AG04450 (cell line): ENCODE data around the gene SSBP1. TPM values are rescaled to one million over a fixed set of nuclear protein-coding genes. Genes with fewer than 3 reads are reported as not detected.

ENCODE experiments used
- CTCF ChIA-PET: fragments of 300-600, 350-600 bp; formaldehyde crosslinking; extraction: SDS; loops from one replicate; lab custom pipeline; 2022; ENCODE audit warnings: antibody characterized with exemption, inconsistent platforms; lab: Charles Lee
- POLR2A ChIA-PET: fragments of 350-600 bp; formaldehyde crosslinking; extraction: SDS; loops from one replicate; lab custom pipeline; 2021; ENCODE audit warnings: antibody characterized with exemption, inconsistent platforms; lab: Yijun Ruan, JAX
- DNase-seq: peaks from one replicate; pipeline ENCODE4 v3.0.0-alpha.2; 2011; ENCODE audit warnings: low read depth, low spot score
- H3K27ac ChIP-seq: one replicate; pipeline ENCODE4 v1.5.1; 2012; ENCODE audit warnings: low read depth, low read length, control low read depth
- H3K27me3 ChIP-seq: one replicate; pipeline ENCODE4 v1.6.0; 2012; ENCODE audit warnings: low read length; ENCODE audit not compliant: control insufficient read depth, insufficient read depth
- H3K4me3 ChIP-seq: 2 replicates; pipeline ENCODE4 v1.5.1; 2011; ENCODE audit warnings: mild to moderate bottlenecking, low read depth, low read length, control low read depth
- H3K9me3 ChIP-seq: 2 replicates; pipeline ENCODE4 v1.5.1; 2012; ENCODE audit warnings: low read length; ENCODE audit not compliant: control insufficient read depth, insufficient read depth
- polyA plus RNA-seq: library from polyadenylated mRNA; depleted of rRNA; stranded (reverse); fragments of >200 nt; gene quantifications from 2 replicates; pipeline ENCODE4 v1.2.3, GENCODE V29; 2011
- TF ChIP-seq, protein P1 (sequence below): IDR thresholded peaks from 2 replicates; pipeline ENCODE4 v1.5.1; 2011; ENCODE audit warnings: low read depth, low read length, control low read depth, inconsistent platforms

SSBP1 gene
- polyA plus RNA-seq, 1 experiment = 212 TPM

DNA sequence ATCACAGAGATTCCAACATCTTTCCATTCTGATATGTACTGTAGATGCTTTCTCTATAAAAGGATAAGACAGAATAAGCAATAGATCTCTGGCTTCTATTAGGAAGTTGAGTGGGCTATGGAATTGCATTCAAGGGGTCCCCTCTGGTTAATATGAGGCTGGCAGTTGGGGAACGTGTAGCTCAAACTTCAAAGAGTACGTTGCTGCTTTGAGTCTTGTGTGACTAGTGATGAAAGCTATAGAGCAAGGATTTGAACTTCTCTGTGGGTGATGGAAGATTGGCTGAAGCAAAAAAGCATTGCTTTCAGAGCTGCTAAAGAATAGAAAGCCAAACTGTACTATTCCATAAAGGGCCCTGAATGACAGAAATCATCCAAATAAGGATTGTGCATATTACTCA is 23.6 kb upstream of the SSBP1 start:
- no peak overlapping the region for H3K27ac ChIP-seq
- H3K4me3 ChIP-seq = no peak overlapping the region
- no peaks in the 10 kb centered on the region for H3K9me3 ChIP-seq
- no peaks in the 10 kb centered on the region for H3K27me3 ChIP-seq
- ChIA-PET CTCF (interaction anchor here (0.7 to 2.0 kb wide), 2 partner anchors 24 to 72 kb away, joined by 3 to 7 read pairs; partner anchors contain the start of gene SSBP1), POLR2A (no interaction called here)
- no peak for DNase-seq
- TF ChIP-seq, protein P1, sequence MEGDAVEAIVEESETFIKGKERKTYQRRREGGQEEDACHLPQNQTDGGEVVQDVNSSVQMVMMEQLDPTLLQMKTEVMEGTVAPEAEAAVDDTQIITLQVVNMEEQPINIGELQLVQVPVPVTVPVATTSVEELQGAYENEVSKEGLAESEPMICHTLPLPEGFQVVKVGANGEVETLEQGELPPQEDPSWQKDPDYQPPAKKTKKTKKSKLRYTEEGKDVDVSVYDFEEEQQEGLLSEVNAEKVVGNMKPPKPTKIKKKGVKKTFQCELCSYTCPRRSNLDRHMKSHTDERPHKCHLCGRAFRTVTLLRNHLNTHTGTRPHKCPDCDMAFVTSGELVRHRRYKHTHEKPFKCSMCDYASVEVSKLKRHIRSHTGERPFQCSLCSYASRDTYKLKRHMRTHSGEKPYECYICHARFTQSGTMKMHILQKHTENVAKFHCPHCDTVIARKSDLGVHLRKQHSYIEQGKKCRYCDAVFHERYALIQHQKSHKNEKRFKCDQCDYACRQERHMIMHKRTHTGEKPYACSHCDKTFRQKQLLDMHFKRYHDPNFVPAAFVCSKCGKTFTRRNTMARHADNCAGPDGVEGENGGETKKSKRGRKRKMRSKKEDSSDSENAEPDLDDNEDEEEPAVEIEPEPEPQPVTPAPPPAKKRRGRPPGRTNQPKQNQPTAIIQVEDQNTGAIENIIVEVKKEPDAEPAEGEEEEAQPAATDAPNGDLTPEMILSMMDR = no peak

GRCh38 chr7:141715018-141715417 is 23.1 kb upstream of the SSBP1 start:
- TF ChIP-seq, protein P1 = no peak
- H3K27ac ChIP-seq = no peak overlapping the region

DNA sequence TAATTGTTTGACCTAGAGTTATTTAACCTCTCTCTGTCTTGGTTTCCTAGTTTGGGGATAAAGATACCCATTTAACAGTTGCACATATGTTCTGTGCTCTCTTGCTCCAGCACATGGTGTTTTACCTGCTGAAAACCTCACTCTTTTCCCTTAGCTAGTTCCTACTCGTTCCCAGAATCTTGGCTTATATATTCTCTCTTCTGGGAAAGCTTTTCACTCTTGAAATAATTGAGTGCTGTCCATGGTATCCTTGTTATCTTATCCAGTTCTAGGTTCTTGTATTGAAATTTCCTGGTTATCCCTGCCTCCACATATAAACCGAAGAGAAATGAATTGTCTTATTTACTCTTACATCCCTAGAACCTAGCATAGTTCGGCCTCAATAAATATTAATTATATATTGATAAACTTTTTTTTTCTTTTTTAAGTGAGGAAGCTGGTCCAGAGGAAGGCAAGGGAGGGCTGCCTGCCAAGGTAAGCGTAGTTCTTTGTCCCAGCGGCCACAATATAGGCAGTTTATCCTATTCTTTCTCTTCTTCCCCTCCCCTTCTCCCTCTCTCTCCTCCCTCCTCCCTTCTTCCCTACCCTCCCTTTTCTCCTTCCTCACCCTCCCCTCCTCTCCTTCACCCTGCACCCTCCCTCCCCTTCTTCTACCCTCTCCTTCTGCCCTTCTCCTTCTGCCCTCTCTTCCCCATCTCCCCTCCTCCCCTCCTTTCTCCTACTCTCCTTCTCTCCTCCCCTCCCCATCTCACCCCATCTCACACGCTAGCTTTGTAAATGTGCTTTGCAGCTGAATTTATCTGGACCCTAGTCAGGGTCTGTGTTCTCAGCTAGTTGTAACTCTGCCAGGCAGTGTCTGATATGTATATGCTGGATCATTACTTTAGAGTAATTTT is 22.1 kb upstream of the SSBP1 start:
- no peak overlapping the region for H3K4me3 ChIP-seq
- TF ChIP-seq, protein P1 = no peak
- ChIA-PET CTCF (interaction anchor here (2.0 to 3.8 kb wide), 2 partner anchors 22 to 71 kb away, joined by 7 to 15 read pairs; partner anchors contain the start of gene SSBP1), POLR2A (no interaction called here)
- DNase-seq = no peak
- H3K27ac ChIP-seq = no peak overlapping the region
- H3K27me3 ChIP-seq = no peaks in the 10 kb centered on the region
- no peaks in the 10 kb centered on the region for H3K9me3 ChIP-seq

More at GRCh38 chr7:141715018-141715417, 23.1 kb upstream of the SSBP1 start:
- Histone ChIP-seq H3K27me3 (no peaks in the 10 kb centered on the region), H3K4me3 (no peak overlapping the region), H3K9me3 (no peaks in the 10 kb centered on the region)
- no peak for DNase-seq
- POLR2A ChIA-PET = no interaction called here
- CTCF ChIA-PET = interaction anchor here (0.6 to 2.0 kb wide), 2 partner anchors 72 to 900 kb away, joined by 3 to 7 read pairs; no protein-coding TSS in a partner anchor

DNA sequence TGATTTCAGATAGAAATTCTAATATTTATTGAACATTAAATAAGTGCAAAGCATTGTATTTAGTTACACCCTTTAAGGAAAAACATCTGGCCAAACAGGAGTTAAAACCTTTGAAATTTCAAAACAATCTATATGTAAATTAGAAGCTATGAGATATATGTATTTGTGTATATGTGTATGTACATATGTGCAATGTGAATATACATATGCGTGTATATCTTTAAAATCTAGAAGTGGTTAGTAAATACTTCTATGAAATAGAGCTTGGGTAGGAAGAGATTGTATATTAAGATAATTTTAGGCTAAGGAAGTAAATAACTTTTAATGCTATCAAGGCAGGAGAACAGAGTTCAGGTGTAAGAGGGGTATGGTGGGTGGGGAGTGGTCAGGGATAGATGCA is 20.7 kb upstream of the SSBP1 start:
- Histone ChIP-seq H3K4me3 (no peak overlapping the region), H3K27ac (no peak overlapping the region), H3K27me3 (no peaks in the 10 kb centered on the region), H3K9me3 (no peaks in the 10 kb centered on the region)
- TF ChIP-seq, protein P1 = no peak
- no peak for DNase-seq
- ChIA-PET POLR2A (no interaction called here), CTCF (interaction anchor here (3.8 kb wide), 1 partner anchor 20 kb away, joined by 15 read pairs; the partner anchor contains the start of gene SSBP1)

- no peak for DNase-seq
- H3K4me3 ChIP-seq = no peak overlapping the region
- ChIA-PET CTCF (interaction anchor here (0.8 kb wide), 1 partner anchor 16 kb away, joined by 3 read pairs; the partner anchor contains the start of gene SSBP1), POLR2A (no interaction called here)
- H3K27me3 ChIP-seq = no peaks in the 10 kb centered on the region
- H3K9me3 ChIP-seq = no peaks in the 10 kb centered on the region
- TF ChIP-seq, protein P1 = no peak
- no peak overlapping the region for H3K27ac ChIP-seq
These were observed 15.6 kb upstream of the SSBP1 start for GRCh38 chr7:141722529-141722928.
